GM19324 (cell line): ENCODE results near the gene ZC3HAV1.
"Not testable (repeated sequence)": the region's sequence is repeated elsewhere in the genome, so short reads cannot be mapped to it uniquely, and the experiment has no call there.

Source experiments
- ATAC-seq: cut with Tn5 transposase; IDR thresholded peaks from one replicate; pipeline ENCODE4 v1.9.1; 2021; ENCODE audit warnings: mild to moderate bottlenecking, moderate library complexity; ENCODE audit not compliant: unreplicated experiment, low FRiP score

Gene ZC3HAV1

DNA sequence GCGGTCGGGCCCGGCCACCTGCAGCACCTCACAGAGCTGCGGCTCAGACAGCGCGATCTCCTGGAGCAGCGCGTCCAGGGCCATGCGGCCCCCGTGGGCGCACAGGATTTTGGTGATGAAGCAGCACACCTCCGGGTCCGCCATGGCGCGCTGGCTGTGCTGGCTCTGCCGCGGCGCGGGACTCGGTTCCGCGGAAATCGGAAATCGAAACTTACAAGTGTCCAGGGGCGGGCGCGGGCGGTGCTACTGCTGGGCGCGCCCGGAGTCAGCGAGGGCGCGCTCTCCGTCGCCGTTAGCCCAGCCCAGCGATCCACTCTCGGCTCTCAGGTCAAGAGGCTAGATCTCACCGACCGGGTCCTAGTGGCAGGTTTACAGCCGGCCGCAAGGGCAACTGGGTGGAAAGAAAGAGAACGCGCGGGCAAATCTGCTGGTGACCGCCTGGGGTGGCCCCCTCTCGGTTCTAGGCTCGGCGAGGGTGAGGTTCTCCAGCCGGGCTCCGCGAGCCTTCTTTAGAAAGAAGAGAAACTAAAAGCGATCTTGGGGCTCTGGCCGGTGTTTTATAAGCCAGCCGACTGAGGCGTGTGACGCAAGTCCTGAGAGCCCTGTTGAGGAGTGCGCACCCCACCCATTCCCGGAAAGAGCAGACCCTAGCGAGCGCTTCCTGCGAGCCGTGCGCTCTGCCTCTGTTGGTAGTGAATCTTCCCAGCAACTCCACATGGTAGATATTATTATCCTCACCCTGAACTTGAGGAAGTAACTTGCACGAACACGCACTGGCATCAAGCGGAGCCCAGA is at the start of gene ZC3HAV1:
TSS of gene ZC3HAV1 (minus strand) at position 533 of the 795 bp plus-strand sequence. CDS start at position 144, 389 bp downstream.
- peak; percentile 71 for ATAC-seq

DNA sequence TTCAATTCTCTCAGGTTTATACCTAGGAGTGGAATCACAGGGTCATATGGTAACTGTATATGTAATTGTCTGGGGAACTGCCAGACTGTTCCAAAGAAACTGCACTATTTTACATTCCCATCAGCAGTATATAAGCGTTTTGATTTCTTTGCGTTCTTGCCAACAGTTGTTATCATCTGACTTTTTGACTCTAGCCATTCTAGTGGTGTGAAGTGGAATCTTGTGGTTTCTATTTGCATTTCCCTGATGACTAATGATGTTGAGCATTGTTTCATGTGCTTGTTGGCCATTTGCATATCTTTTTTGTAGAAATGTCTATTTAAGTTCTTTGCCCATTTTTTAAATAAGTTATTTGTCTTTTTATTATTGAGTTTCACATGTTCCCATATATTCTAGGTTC is 44.3 kb upstream of the ZC3HAV1 start:
- no peak for ATAC-seq

DNA sequence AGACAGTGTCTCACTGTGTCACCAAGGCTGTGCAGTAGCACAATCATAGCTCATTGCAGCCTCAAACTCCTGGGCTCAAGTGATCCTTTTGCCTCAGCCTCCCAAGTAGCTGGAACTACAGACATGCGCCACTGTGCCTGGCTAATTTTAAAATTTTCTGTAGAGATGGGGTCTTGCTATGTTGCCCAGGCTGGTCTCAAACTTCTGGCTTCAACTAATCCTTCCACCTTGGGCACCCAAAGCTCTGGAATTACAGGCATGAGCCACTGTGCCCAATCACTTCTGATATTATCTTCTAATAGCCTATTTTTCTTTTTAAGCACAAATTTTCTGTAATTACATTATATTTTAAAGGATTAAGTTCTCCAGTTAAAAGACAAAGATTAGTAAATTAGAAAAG is 42.6 kb upstream of the ZC3HAV1 start:
- ATAC-seq: no peak

DNA sequence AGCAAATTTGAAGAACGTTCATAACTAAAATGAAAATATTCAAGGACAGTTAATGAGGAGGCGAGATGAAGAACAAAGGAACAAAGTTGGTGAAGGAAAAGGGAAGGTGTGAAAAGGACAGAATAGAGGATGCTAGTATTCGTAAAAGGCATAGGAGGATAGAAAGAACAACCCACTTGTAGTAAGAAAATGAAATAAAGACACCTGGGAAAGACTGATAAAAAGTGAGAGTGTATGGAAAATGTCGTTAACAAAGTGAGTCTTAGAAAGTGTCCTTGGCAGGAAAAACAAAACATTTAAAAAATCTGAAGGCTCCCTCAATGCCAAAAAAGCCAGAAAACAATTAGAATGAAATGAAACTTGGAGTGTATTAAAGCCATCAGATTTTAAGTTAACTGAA is 29.6 kb upstream of the ZC3HAV1 start:
- ATAC-seq: no peak

DNA sequence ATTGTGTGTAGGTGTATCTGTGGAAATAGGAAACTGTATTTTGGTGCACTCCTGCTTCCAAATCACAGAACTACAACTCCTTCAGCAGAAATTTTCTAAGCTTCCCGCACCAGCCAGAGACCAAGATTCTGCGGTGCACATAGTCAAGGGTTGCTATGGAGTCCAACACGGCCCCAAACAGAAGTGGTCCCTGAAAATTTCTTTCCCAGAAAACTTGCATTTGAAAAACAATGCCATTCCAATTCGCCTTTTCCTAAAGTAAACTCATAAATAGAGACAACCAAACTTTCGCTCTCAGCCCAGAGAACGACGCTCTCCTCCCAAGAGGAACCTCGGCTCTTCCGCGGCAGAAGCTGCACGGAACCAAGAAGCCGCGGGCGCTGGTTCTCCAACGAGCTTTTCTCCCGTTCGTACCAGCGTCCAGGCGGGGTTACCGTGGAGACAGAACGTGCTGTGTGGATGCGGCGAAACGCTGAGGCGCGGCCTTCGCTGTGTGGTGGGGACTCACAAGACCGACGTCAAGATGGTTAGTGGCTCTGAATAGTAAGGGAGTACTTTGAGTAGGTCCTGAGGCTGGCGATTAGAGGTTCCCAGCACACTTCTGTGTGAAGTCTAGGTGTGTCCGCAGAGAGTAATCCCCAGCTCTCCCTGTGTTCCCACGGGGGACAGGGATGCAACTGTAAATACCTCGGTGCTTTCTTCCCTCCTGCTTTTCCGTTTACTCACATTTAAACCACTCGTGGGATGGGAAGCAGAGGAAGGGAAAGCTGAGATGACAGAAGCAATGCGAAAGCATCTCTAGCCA is 24.0 kb upstream of the ZC3HAV1 start:
- peak; percentile 89 for ATAC-seq

DNA sequence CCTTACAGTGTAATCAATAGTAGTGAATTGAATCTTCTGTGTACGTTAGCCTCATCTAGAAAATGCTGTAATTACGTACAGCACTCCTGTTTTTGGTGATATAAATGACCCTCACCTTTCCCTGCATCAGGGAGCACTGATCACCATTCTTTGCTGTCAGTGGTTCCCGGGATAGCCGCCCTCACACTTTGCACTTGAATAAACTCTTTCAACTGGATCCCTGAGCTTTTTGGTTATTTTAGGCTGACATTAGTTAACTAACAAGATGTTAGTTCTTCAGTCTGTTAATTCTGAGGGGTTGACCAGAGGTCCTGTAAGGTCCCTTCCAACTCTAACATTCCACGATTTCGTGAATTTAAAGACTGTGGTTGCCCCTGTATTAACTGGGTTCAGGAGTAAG is 23.4 kb upstream of the ZC3HAV1 start:
- no peak for ATAC-seq

DNA sequence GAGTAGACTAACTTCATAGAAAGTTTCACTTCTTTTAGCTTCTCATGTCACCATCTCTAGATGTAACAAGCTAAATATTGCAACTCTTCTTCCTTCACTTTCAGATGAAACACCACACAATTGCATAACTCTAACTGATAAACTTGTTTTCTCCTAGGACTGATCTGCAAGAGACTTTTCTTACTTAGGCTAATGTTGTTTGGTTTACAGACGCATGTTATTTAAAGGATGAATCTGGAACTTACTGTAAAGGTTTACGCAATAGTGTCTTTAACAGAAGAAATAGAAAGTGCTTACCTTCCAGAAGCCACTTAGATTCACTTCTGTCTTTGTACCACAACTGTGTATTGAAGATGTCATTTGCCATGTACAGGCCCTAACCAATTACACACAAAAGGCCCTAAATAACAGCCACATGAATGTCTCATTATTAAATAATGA is 22.1 kb upstream of the ZC3HAV1 start:
- ATAC-seq: no peak

DNA sequence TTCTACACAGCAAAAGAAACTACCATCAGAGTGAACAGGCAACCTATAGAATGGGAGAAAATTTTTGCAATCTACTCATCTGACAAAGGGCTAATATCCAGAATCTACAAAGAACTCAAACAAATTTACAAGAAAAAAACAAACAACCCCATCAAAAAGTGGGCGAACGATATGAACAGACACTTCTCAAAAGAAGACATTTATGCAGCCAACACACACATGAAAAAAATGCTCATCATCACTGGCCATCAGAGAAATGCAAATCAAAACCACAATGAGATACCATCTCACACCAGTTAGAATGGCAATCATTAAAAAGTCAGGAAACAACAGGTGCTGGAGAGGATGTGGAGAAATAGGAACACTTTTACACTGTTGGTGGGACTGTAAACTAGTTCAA is 20.3 kb upstream of the ZC3HAV1 start:
- not testable (repeated sequence) for ATAC-seq

DNA sequence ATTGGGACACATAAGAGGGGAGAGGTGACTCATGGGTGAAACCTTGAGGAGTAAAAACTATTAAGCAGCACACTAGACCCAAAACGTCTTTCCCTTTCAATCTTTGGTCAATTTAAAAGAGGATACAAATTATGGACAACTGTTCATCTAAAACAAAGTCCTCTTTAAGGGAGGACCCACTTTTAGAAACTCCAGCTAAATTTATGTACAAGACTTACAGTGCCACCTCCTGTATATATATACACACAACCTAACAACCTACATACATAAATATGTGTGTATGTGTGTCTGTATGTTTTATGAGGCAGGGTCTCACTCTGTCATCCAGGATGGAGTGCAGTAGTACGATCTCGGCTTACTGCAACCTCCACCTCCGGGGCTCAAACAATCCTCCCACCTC is 18.1 kb upstream of the ZC3HAV1 start:
- no peak for ATAC-seq

DNA sequence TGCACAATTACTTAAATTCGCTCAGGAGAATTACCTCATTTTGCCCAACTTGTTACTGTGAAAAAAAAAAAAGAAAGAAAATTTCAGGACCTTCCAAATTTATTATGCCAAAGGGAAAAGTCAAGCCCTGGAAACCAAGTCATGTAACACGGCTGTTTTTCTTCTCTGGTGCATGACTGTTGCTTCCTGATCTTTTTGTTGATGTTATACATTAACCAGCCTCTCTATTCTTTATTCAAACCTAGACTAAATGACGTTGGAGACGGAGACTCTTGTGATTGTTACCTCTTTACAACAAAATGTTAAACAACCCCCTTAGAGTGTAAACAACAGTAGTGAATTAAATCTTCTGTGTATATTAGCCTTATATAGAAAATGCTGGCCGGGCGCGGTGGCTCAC is 16.1 kb upstream of the ZC3HAV1 start:
- no peak for ATAC-seq

DNA sequence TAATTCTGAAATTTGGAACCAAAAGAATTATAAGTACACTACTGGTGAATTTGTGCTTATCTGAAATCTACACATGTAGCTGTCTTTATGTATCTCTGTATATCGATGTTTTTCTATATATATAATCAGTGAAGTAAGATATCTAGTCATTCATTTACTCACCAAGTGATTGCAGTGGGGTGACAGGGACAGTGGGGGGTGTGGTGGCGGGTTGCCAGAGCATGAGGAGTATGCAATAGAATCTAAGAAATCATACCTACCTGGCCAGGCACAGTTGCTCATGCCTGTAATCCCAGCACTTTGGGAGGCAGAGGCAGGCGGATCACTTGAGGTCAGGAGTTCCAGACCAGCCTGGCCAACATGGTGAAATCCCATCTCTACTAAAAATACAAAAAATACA is 15.5 kb upstream of the ZC3HAV1 start:
- not testable (repeated sequence) for ATAC-seq

DNA sequence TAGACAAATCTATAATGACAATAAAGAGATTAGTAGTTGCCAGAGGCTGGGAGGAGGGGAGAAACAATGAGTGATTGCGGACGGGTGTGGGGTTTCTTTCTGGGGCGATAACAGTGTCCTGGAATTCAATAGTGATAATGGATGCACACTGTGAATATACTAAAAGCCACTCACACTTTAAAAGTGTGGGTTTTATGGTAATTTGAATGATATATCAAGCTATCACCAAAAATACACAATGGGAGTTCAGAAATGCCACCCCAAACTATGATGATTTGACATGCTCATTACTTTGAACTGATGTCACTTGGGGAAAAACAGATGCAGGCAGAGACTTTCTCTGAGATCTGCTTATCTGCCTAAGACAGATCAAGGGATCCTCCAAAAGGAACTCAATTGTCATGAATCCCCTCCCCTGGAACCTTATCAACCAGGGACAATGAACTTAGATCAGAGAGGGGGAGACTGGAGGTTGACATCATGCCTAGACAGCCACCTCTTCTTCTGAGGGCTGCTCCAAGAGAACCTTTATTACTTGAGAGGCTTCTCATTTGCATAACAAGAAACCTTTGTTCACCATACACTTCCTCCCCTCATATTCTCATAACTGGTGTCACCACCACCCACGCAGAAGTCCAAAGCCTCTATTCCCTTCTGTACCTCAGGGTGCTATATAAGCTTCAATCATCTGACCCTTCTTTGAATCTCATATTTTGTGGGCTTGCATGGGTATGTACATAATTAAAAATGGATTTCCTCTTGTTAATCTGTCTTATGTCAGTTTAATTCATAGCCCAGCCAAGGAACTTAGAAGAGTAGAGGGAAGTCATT is 14.8 kb upstream of the ZC3HAV1 start:
- peak; percentile 76 for ATAC-seq

DNA sequence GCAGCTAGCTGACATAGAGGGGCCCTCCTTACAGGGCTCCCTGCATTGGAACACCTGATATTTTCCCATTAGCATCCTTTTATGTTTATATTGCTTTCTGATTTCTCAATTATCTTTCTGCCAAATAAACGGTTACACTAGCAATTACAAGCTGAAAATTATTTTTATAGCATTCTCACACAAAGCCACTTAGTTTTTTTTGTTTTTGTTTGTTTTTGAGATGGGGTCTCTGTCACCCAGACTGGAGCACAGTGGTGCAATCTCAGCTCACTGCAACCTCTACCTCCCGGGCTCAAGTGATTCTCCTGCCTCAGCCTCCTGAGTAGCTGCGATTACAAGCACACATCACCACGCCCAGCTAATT is 9.9 kb upstream of the ZC3HAV1 start:
- ATAC-seq: no peak

DNA sequence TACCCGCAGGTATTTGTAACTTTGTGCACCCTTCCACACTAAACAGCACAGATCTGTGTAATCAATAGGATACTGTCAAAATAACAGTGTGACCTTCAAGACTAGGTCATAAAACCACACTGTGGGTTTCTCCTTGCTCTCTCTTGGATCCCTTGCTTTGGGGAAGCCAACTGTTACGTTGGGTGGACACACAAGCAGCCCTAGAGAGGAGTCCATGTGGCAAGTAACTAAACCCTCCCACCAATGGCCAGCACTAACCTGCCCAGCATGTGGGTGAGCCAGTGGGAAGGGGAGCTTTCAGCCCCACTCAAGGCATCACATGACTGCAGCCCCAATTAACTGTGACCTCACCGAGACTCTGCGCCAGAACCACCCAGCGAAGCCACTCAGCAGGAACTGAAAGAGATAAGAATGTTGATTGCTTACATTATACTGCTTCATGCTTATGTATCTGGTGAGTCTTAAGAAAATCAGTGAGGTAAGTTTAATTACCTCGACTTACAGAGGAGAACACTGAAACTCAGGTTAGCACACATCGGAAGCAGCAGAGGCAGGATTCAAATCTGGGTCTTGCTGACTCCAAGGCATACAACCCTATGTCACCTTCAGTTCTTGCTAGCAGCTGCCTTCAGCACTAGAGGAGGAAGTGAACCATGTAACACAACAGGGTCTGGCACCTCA is 9.4 kb upstream of the ZC3HAV1 start:
- peak; percentile 86 for ATAC-seq

DNA sequence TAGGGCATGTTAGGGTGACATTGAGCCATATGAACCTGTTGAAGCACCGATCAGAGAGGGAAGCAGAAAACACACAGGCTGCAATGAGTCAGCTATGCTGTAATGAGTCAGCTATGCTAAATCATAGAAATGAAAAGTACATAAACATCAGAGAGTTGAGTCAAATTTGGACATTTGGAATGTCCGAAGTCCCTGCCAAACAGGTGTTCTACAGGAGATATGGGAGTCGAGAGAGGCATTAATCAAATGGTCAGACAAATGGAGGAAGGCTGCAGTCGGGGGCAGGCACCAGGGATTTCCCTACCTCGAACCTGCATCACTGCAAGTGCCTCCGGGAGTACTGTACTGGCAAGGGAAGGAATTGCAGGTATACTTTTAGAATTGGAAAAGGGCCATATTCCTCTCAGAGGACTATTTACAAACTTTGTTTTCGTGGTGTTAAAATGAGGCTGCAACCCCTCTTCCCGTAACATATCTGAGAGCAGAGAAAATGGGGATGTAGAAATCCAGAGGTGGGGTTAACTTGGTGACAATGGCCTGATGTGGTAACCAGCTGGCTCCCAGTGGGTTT is 8.8 kb upstream of the ZC3HAV1 start:
- peak; percentile 30 for ATAC-seq

DNA sequence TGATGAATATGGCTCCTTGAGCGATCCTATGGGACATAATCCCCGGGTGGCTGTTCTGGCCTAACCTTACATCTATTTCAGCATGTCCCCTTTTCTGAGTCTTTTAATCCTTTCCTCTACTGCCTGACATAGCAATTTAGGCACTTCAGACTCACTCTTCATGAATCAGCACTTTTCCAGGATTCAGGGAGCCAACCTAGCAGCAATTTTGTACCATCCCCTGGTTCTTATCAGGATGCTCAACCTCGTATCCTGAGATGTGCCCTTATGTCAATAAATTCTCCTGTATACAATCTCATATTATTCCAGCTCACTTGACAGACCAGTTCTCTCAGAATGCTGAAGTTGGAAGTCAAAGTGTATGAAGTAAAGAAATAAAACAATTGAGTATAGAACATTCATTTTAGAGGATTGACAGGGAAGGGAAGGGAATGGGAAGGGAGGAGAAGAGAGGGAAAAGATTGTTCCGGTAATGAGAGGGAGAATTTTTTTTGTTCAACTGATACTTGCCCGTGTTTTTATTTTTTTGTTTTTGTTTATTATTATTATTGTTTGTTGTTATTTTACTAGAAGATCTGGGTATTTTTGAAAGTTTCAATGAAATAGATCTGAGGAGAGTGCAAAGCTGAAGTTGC is 8.2 kb upstream of the ZC3HAV1 start:
- no peak for ATAC-seq

DNA sequence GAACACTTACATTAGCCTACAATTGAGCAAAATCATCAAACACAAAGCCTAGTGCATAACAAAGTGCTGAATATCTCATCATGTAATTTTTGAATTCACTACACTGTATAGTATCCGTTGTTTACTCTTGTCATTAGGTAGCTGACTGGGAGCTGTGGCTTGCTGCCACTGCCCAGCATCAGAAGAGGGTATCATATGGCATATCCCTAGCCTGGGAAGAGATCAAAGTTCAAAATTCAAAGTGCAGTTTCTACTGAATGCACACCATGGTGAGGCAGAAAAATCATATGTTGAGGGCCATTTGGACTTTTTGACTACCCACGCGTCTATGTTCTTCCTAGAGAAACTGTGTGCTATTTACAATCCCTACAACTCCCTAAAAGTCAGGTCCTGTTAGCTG is 7.5 kb upstream of the ZC3HAV1 start:
- no peak for ATAC-seq

DNA sequence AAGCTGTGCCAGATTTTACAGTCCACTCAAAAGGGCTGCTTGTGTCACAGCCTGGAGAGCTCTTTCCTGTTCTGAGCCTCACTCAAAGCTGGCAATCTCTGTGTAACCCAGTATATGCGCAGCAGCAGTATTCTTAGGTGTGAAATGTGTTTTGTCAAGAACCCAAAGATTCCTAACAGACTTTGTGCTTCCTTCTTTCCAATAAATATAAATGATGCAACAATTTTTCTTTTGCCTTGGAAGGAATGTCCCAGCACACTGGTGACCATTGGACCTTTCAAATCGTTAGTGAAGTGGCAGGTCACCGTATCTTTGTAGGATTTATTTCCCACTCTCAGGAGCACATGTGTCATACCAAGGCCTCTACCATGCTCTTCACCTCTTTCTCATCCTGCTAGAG is 5.6 kb upstream of the ZC3HAV1 start:
- no peak for ATAC-seq

DNA sequence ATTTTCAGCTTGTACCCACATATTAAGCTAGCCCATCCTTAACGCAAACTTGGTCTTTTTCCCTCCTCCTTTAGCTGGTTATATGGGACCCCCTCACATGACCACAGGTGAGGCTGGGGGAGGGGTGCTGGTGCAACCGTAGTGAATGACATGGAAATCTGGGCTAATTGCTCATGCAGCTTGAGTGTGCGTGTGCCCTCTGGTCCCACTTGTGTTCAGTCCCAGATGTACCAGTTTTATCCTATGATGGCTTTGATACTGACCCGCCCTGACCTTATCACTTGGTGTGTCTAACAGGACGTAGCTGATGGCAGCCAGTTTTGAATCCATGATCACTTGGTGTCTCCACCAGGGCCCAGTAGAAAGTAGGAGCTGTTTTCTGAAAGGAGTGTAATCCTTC is 5.1 kb upstream of the ZC3HAV1 start:
- no peak for ATAC-seq

DNA sequence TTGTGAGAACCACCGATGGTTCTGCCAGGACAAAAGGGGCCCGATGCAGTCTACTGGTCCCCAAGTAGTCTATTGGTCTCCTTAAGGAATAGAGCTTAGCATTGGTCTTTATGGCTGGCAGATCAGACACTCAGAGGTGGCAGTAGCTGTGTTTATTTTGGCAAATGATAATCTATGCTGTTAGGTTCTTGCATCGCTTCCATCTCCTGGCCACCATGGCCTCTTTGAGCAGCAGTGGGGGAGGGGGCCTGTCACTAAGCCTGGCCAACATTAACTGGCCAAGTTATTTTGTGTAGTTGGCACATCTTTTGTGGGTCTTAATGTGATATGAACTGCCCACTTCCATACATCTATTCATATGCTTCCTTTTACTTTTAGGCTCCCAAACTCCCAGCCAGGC is 4.5 kb upstream of the ZC3HAV1 start:
- ATAC-seq: no peak
